Measurements from ENCODE around the gene FOXN3.
"Not testable (repeated sequence)": the region's sequence is repeated elsewhere in the genome, so short reads cannot be mapped to it uniquely, and the experiment has no call there.

FOXN3 gene

GRCh38 chr14:89228921-89229639, 188.0 kb downstream of the FOXN3 start:
- DNase-seq (ENCODE audit: low read depth, low spot score): no peak

GRCh38 chr14:89227496-89227836, 189.6 kb downstream of the FOXN3 start:
- no peak for DNase-seq (ENCODE audit: low read depth, low spot score)

- no peak for DNase-seq (ENCODE audit: low read depth, low spot score)
Measured at GRCh38 chr14:89226801-89227495, 190.1 kb downstream of the FOXN3 start.

- no peak for DNase-seq (ENCODE audit: low read depth, low spot score)
Measured at GRCh38 chr14:89225607-89226006, 191.4 kb downstream of the FOXN3 start.

- peak; percentile 66 for DNase-seq (ENCODE audit: low read depth, low spot score)
Measured at GRCh38 chr14:89221109-89221810, 195.8 kb downstream of the FOXN3 start.

GRCh38 chr14:89219051-89219450, 198.0 kb downstream of the FOXN3 start:
- DNase-seq (ENCODE audit: low read depth, low spot score): no peak

GRCh38 chr14:89217891-89218290, 199.1 kb downstream of the FOXN3 start:
- no peak for DNase-seq (ENCODE audit: low read depth, low spot score)

GRCh38 chr14:89215531-89215930, 201.5 kb downstream of the FOXN3 start:
- DNase-seq (ENCODE audit: low read depth, low spot score): no peak

GRCh38 chr14:89215114-89215513, 201.9 kb downstream of the FOXN3 start:
- no peak for DNase-seq (ENCODE audit: low read depth, low spot score)

GRCh38 chr14:89214221-89214965, 202.6 kb downstream of the FOXN3 start:
- peak; percentile 83 for DNase-seq (ENCODE audit: low read depth, low spot score)

- no peak for DNase-seq (ENCODE audit: low read depth, low spot score)
Measured at GRCh38 chr14:89212386-89213235, 204.4 kb downstream of the FOXN3 start.

- DNase-seq (ENCODE audit: low read depth, low spot score): no peak
Measured at GRCh38 chr14:89209558-89209957, 207.5 kb downstream of the FOXN3 start.

GRCh38 chr14:89207925-89208328, 209.1 kb downstream of the FOXN3 start:
- no peak for DNase-seq (ENCODE audit: low read depth, low spot score)

GRCh38 chr14:89206389-89207031, 210.5 kb downstream of the FOXN3 start:
- no peak for DNase-seq (ENCODE audit: low read depth, low spot score)

GRCh38 chr14:89205137-89205740, 211.8 kb downstream of the FOXN3 start:
- DNase-seq (ENCODE audit: low read depth, low spot score): no peak

GRCh38 chr14:89202413-89203190, 214.4 kb downstream of the FOXN3 start:
- DNase-seq (ENCODE audit: low read depth, low spot score): no peak

GRCh38 chr14:89201645-89202044, 215.4 kb downstream of the FOXN3 start:
- DNase-seq (ENCODE audit: low read depth, low spot score): no peak

GRCh38 chr14:89199357-89199756, 217.7 kb downstream of the FOXN3 start:
- not testable (repeated sequence) for DNase-seq (ENCODE audit: low read depth, low spot score)
